HG03280 (cell line): Measurements from ENCODE around the gene CRELD2.
"Not testable (repeated sequence)": the region's sequence is repeated elsewhere in the genome, so short reads cannot be mapped to it uniquely, and the experiment has no call there.

Experiments
- ATAC-seq: cut with Tn5 transposase; IDR thresholded peaks from one replicate; pipeline ENCODE4 v1.9.1; 2021; ENCODE audit warnings: mild to moderate bottlenecking, moderate library complexity; ENCODE audit not compliant: unreplicated experiment

CRELD2 gene

DNA sequence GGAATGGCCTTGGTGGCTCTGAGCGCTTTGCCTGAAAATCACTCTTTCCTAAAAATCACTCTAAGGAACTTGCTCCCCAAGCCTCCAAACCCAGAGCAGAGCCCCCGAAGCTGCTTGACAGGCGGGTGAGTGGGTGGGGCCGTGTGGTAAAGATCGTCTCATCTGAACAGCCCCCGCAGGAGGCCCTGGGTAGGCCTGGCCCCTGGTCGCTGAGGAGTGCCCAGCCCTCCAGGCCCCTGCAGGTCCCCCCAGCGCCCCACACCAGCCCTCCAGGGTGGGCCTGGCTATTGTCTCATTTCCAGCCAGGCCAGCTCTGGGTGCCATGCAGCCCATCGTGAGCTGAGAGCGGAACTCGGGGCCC, 25.0 kb downstream of the CRELD2 start:
- ATAC-seq, result no peak

DNA sequence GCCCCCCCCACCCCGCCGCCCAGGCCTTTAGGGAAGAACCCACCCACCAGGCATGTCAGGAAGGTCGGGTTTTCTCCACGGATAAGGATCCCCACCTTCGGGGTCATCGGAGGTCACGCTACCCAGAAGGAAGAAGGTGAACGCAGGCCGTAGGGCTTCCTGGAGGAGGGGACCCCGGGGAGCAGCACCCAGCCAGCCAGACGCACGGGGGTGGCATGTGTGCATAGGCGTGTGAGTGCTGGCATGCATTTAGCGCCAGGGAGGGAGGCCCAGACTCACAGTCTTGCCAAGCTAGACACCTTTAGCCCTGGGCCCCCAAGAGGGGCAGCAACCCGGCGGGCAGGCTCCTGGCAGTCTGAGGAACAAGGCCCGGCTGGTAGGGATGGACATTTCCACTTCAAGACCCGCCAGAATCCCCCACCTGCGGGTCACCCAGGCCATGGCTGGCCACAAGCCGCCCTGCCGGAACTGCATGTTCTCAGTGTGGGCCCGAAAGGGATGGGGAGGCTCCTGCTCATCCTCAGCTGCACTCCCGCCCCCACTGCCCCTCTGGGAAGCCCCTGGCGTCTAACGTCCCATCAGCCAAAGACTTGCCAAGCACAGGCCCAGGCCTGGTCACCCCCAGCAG, 25.5 kb downstream of the CRELD2 start:
- no peak for ATAC-seq

GRCh38 chr22:49944399-49944891, 26.0 kb downstream of the CRELD2 start:
- no peak for ATAC-seq

- ATAC-seq, result not testable (repeated sequence)
Observed at GRCh38 chr22:49945042-49945794, 26.8 kb downstream of the CRELD2 start.

GRCh38 chr22:49946612-49947295, 28.3 kb downstream of the CRELD2 start:
- no peak for ATAC-seq

- ATAC-seq, result no peak
Observed at GRCh38 chr22:49947296-49947622, 28.8 kb downstream of the CRELD2 start.

DNA sequence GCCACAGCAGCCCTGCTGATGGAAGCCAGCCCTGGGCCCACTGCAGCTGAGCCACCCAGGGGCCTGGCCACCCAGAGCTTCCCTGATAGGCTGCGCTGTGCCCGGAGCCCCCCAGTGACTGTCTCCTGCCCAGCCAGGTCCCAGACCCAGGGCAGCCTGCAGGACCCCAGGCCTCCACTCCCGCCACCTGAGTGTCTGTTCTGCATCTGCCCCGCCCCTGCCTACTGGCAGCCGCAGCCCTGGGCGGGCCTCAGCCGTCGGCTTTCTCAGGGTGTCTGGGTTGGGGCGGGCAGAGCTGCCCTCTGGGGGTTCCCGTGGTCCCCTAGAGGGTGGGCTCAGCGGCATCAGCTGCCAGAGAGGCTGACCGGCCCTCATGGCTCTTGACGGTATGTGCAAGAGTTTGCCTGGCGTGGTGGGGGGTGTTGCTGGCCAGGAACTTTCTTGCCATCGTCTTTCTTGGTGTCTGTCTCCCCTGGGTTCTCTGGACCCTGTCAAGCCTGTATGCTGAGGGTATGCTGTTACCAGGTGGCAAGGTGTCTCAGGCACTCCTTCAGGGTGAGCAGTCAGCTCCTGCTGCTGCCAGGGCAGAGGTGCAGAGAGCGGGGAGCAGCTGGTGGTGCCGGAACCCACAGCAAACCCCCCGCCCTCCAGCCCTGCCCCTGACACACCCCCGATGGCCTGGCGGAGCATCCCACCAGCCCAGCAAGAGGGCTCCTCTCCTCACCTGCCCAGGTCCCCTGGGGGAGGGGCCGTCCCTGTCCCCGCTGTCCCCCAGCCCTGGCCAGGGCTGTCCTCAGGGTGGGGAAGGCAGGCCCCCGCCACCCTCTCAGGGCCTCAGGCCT, 29.9 kb downstream of the CRELD2 start:
- no peak for ATAC-seq

GRCh38 chr22:49948958-49949913, 30.8 kb downstream of the CRELD2 start:
- ATAC-seq, result no peak

DNA sequence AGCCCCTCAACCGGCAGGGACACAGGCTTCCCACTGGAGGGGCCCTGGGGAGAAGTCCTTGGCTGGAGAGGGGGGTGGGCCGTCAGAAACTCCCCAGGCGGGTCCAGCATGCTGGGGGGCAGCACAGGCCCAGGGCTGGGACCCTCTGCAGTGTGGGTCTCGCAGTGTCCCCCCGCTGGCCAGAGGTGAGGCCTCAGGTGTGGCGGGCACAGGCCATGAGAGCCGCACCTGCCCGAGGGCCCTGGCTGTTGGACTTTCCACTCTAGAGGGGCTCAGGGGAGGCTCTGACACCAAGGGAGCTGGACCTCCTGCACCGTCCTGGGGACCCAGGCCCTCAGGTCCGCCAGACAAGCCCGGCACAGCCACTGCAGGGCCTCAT, 31.5 kb downstream of the CRELD2 start:
- ATAC-seq, result no peak

DNA sequence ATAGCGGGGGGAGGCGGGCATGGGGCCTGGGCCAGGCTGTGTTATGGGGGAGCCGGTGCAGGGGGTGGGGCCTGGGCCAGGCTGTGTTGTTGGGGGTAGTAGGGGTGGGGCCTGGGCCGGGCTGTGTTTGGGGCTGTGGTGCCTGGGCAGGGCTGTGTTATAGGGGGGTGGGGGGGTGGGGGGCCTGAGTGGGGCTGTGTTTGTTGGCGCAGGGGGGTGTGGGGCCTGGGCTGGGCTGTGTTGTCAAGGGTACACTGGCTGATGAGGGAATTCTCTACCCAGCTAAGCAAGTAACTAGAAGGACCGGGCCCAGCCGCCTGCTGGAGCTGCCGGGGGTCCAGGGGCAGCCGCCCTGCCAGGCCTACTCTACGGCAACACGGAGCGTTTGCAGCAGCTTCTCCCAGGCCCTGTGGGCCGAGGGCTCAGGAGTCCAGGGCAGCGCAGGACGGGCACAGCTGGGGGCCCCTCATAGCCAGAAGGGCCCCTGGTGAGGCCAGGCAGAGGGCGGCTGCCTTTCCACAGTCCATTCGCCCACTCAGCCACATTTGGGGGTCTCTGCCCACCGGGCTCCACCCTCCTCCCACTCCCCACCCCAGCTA, 32.1 kb downstream of the CRELD2 start:
- ATAC-seq, result no peak

DNA sequence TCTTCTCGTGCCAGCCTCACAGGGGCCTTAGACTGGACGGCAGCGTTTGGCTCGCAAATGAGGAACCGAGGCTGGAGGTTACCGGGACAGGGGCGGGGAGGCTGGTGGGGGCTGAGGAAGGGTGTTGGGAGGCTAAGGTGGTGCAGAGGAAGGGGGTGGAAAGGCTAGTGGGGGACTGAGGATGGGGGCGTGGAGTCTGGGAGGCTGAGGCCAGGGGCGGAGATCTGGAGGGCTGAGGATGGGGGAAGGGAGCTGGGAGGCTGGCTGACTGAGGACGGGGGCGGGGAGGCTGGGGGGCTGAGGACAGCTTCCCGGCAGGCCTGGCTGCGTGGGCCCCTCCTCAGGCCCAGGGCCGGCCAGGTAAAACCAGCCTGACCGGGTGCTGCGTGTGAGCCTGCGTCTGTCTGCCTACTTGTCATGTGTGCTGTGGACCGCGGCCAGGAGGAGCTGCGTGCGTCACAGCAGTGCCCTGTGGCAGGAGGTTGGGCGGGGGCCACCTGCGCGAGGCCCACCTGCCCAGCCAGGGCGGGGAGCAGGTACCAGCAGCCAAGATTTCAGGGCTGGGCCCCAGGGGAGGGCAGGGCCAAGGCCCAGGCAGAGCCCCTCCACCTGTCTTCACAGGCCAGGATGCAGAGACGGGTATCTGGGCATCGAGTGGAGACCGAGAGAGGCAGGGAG, 32.7 kb downstream of the CRELD2 start:
- ATAC-seq, result no peak

DNA sequence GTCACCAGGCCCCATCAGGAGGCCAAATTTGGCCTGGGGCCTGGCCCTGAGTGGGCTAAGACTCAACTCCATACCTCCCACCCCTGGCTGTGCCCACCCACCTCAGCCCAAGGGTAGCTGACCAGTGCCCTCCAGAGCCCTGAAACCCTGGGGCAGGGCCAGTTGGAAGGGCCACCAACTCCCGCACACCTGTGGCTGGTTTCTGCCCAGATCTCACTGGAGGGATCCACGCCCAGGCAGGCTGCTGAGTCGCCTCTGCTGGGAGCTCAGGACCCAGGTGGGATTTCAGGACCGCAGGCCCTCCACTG, 33.2 kb downstream of the CRELD2 start:
- ATAC-seq, result no peak

- ATAC-seq, result no peak
Observed at GRCh38 chr22:49951986-49952896, 33.8 kb downstream of the CRELD2 start.

GRCh38 chr22:49953027-49953679, 34.7 kb downstream of the CRELD2 start:
- ATAC-seq, result no peak

DNA sequence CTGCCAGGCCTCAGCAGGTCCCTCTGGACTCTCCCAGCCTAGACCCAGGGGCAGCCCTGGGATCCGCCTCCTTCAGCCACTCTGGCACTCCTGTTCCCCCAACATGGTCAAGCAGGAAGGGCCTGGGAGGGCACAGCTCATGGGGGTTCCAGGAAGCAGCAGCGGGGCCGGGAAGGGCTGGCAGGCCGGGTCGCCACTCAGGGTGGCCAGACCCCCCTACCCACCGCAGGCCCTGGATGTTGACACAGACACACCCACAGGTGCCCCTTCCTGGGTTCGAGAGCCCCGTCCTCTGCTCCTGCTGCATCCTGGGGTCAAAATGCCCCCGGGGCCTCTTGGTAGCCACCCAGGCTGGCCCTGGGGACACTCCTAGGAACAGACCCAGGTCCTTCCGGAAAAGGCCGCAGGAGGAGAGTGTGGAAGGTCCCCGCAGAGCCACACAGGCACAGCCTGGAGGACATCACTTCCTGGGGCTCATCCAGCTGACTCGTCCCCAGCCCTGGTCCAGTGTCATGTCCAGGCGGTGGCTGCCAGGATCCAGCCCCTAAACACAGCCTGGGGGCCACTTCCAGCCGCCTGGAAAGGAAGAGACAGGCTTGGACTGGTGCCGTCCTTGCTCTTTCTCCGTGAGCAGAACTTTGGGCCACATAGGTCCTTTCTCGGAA, 35.4 kb downstream of the CRELD2 start:
- ATAC-seq, result no peak

GRCh38 chr22:49954354-49954753, 35.9 kb downstream of the CRELD2 start:
- ATAC-seq, result no peak

DNA sequence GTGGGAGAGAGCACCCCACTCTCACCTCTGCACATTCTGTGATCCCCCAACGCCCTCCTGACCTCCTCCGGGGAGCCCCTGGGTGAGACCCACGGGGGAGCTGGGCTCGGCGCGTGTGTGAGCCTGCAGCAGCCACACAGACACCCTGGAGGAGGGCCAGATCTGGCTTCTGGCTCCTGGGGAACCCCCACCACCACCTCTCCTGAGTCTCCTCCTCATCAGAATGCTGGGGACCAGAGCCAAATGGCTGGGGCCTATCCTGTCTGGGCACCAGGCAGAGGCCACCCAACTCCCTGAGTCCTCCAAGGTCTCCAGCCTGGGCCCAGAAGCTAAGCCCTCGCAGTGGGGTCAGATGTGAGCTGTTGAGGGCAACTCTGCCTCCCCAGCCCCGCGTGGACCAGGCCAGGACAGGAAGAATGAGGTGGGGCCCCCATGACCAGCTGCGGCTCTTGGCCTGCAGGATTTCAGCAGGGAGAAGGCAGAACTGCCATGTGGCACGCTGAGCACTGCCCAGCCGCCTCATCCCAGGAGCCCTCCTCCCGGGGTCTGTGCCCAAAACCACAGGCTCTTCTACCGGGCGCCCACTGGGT, 36.7 kb downstream of the CRELD2 start:
- no peak for ATAC-seq
